Measurements from ENCODE around the gene STARD5.

The STARD5 gene

GRCh38 chr15:81315452-81316175, 8.3 kb downstream of the STARD5 start:
- DNase-seq: peak in 1 of 10 donors; percentile 15
- intact Hi-C loops (cut with DNase I): no loop called here

GRCh38 chr15:81314378-81314777, 9.6 kb downstream of the STARD5 start:
- intact Hi-C loops (cut with DNase I): no loop called here
- DNase-seq: no peak

- DNase-seq: no peak
- intact Hi-C loops (cut with DNase I): no loop called here
These were observed 10.3 kb downstream of the STARD5 start for GRCh38 chr15:81313686-81314085.

GRCh38 chr15:81312790-81313543, 11.0 kb downstream of the STARD5 start:
- peak in 8 of 10 donors; percentile 23 to 92 (median 53) for DNase-seq
- intact Hi-C loops (cut with DNase I): no loop called here

- intact Hi-C loops (cut with DNase I): no loop called here
- no peak for DNase-seq
These were observed 12.0 kb downstream of the STARD5 start for GRCh38 chr15:81311752-81312464.

- intact Hi-C loops (cut with DNase I): no loop called here
- no peak for DNase-seq
These were observed 13.5 kb downstream of the STARD5 start for GRCh38 chr15:81310480-81310879.

- DNase-seq: no peak
- intact Hi-C loops (cut with DNase I): no loop called here
These were observed 14.1 kb downstream of the STARD5 start for GRCh38 chr15:81309647-81310450.

GRCh38 chr15:81308260-81308659, 15.7 kb downstream of the STARD5 start:
- intact Hi-C loops (cut with DNase I): no loop called here
- no peak for DNase-seq

- intact Hi-C loops (cut with DNase I): no loop called here
- DNase-seq: no peak
These were observed 19.7 kb downstream of the STARD5 start for GRCh38 chr15:81304226-81304625.

GRCh38 chr15:81303244-81304225, 20.4 kb downstream of the STARD5 start:
- intact Hi-C loops (cut with DNase I): no loop called here
- DNase-seq: peak in 1 of 10 donors; percentile 19

- intact Hi-C loops (cut with DNase I): no loop called here
These were observed 21.2 kb downstream of the STARD5 start for GRCh38 chr15:81302701-81303109.

GRCh38 chr15:81301815-81302399, 22.0 kb downstream of the STARD5 start:
- intact Hi-C loops (cut with DNase I): no loop called here
- no peak for DNase-seq

More at GRCh38 chr15:81302701-81303109, 21.2 kb downstream of the STARD5 start:
- no peak for DNase-seq

- intact Hi-C loops (cut with DNase I): no loop called here
These were observed 22.6 kb downstream of the STARD5 start for GRCh38 chr15:81301385-81301784.

GRCh38 chr15:81299630-81300273, 24.2 kb downstream of the STARD5 start:
- intact Hi-C loops (cut with DNase I): no loop called here
- no peak for DNase-seq

More at GRCh38 chr15:81301385-81301784, 22.6 kb downstream of the STARD5 start:
- no peak for DNase-seq

- DNase-seq: no peak
- intact Hi-C loops (cut with DNase I): no loop called here
These were observed 24.8 kb downstream of the STARD5 start for GRCh38 chr15:81299156-81299555.

- intact Hi-C loops (cut with DNase I): no loop called here
- no peak for DNase-seq
These were observed 25.3 kb downstream of the STARD5 start for GRCh38 chr15:81298611-81299010.

GRCh38 chr15:81297603-81298575, 26.1 kb downstream of the STARD5 start:
- intact Hi-C loops (cut with DNase I): no loop called here
- DNase-seq: no peak

Data from posterior cingulate gyrus (tissue), 11 donors.